Suprapubic skin (tissue), 4 donors: Measurements from ENCODE around the gene SPIRE2.

Experiments
- CTCF ChIP-seq, 2 donors: fragments of 200-600 bp in 1 of 2; fragments of 450-650 bp in 1 of 2; sonication (generic) in 1 of 2; IDR thresholded peaks; one replicate each; pipeline ENCODE4 v1.5.1; 2016 to 2019; ENCODE audit warnings: antibody characterized with exemption in 2 of 2, mild to moderate bottlenecking in 1 of 2, moderate library complexity in 1 of 2
- EP300 ChIP-seq: sonication (generic); formaldehyde crosslinking; IDR thresholded peaks from one replicate; pipeline ENCODE4 v1.6.1; 2017; ENCODE audit warnings: antibody characterized with exemption
- POLR2A ChIP-seq, 2 donors: fragments of 450-650 bp; IDR thresholded peaks; one replicate each; pipeline ENCODE4 v1.6.1; 2017; ENCODE audit warnings: antibody characterized with exemption in 2 of 2, mild to moderate bottlenecking in 2 of 2, moderate library complexity in 2 of 2
- POLR2AphosphoS5 ChIP-seq, 3 donors: sonication (generic); formaldehyde crosslinking; IDR thresholded peaks; one replicate each; pipeline ENCODE4 v1.6.1; 2017; ENCODE audit warnings: antibody characterized with exemption in 3 of 3

GRCh38 chr16:89853306-89853993, 25.2 kb downstream of the SPIRE2 start:
- TF ChIP-seq POLR2A (IDR thresholded peaks at IDR 0.05) (no peak), CTCF (IDR thresholded peaks at IDR 0.05) (no peak), POLR2AphosphoS5 (IDR thresholded peaks at IDR 0.05) (no peak), EP300 (no peak)
